Muscle layer of colon (tissue), 2 donors: Measurements from ENCODE around the gene PTPRD.
"Not testable (repeated sequence)": the region's sequence is repeated elsewhere in the genome, so short reads cannot be mapped to it uniquely, and the experiment has no call there.

Source experiments
- H3K27ac ChIP-seq: one replicate; pipeline ENCODE4 v1.7.0; 2013; ENCODE audit warnings: low read depth, mild to moderate bottlenecking, low read length, moderate library complexity
- H3K27me3 ChIP-seq, 2 donors: one replicate each; pipeline ENCODE4 v1.7.0; 2013; ENCODE audit warnings: low read length in 2 of 2, mild to moderate bottlenecking in 2 of 2; ENCODE audit not compliant: insufficient read depth in 2 of 2, control insufficient read depth in 1 of 2
- H3K36me3 ChIP-seq: one replicate; pipeline ENCODE4 v1.7.0; 2013; ENCODE audit warnings: mild to moderate bottlenecking, low read length; ENCODE audit not compliant: insufficient read depth
- H3K4me1 ChIP-seq: one replicate; pipeline ENCODE4 v1.7.0; 2013; ENCODE audit warnings: mild to moderate bottlenecking, low read length; ENCODE audit not compliant: insufficient read depth
- H3K4me3 ChIP-seq, 2 donors: one replicate each; pipeline ENCODE4 v1.7.0; 2013; ENCODE audit warnings: low read length in 2 of 2, low read depth in 1 of 2, mild to moderate bottlenecking in 1 of 2, moderate library complexity in 1 of 2
- H3K9ac ChIP-seq: one replicate; pipeline ENCODE4 v1.7.0; 2013; ENCODE audit warnings: low read length
- H3K9me3 ChIP-seq: one replicate; pipeline ENCODE4 v1.7.0; 2013; ENCODE audit warnings: mild to moderate bottlenecking, low read length
- donor health status: abdominal sarcoma.
- donor health status: Adenocarcinoma of cecum.

The PTPRD gene

DNA sequence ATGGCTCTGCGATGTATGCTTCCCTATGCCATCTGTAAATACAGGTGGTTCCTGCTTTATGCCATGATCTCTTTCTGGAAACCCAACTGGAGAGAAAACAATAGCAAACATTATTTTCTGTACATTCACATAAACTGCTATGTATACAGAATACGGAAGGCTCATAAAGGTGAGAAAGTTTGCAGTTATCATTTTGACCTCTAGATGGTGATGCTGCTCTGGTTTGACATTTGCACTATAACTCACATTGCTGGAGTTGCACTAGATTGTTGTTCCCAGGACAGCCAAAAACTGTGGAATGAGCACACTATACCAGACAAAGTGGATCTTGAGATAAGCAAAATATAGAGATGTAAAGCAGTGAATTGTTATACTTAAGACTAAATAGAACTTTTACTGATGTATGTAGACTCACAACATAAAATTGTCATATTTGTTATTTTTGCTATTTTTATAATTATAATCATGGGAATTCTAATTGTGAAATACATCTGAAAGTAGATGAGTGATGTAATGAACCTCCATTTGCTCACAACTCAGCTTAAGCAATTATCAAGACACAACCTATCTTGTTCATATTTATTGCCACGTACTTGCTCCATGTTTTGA lies 246.5 kb downstream of the PTPRD start:
- no peak overlapping the region for H3K4me3 ChIP-seq
- H3K36me3 ChIP-seq, result no peaks in the 10 kb centered on the region
- H3K27me3 ChIP-seq, result no peaks in the 10 kb centered on the region

GRCh38 chr9:10354591-10354990 lies 258.2 kb downstream of the PTPRD start:
- Histone ChIP-seq H3K36me3 (no peaks in the 10 kb centered on the region), H3K9ac (no peak overlapping the region), H3K4me3 (no peak overlapping the region), H3K27ac (no peak overlapping the region), H3K9me3 (no peaks in the 10 kb centered on the region), H3K4me1 (no peaks in the 10 kb centered on the region), H3K27me3 (no peaks in the 10 kb centered on the region)

More for the DNA sequence above, 246.5 kb downstream of the PTPRD start:
- Histone ChIP-seq H3K27ac (no peak overlapping the region), H3K4me1 (no peaks in the 10 kb centered on the region), H3K9ac (no peak overlapping the region), H3K9me3 (no peaks in the 10 kb centered on the region)

- H3K27ac ChIP-seq, H3K27me3 ChIP-seq, H3K36me3 ChIP-seq, H3K9me3 ChIP-seq, H3K9ac ChIP-seq, H3K4me1 ChIP-seq, H3K4me3 ChIP-seq: not testable (repeated sequence)
Observed at GRCh38 chr9:10345621-10346020, 267.2 kb downstream of the PTPRD start.

DNA sequence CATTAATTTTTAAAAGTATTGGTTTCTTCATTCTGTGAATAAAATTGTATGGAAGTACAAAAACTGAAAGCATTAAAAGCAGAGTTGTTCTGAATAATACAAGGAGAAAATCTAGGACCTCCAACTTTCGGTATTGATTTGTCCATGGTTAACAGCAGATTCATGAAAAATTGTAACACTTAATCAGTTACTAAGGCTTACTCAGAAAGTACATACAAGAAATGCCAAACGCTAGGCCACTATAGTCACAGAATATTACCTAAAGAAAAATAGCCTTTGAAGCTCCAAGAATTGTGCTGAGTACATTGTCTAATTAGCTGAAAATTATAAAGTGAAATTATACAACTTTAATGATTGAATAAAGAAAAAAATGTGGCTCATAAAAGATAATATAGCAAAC lies 271.7 kb downstream of the PTPRD start:
- Histone ChIP-seq H3K36me3 (no peaks in the 10 kb centered on the region), H3K4me1 (no peaks in the 10 kb centered on the region), H3K27ac (no peak overlapping the region), H3K27me3 (no peaks in the 10 kb centered on the region), H3K4me3 (no peak overlapping the region), H3K9ac (no peak overlapping the region), H3K9me3 (no peaks in the 10 kb centered on the region)

- Histone ChIP-seq H3K4me1 (no peaks in the 10 kb centered on the region), H3K27ac (no peak overlapping the region), H3K9me3 (no peaks in the 10 kb centered on the region), H3K27me3 (no peaks in the 10 kb centered on the region), H3K4me3 (no peak overlapping the region), H3K36me3 (no peaks in the 10 kb centered on the region), H3K9ac (no peak overlapping the region)
Observed at GRCh38 chr9:10339152-10339551, 273.6 kb downstream of the PTPRD start.

- Histone ChIP-seq H3K4me3 (no peak overlapping the region), H3K36me3 (no peaks in the 10 kb centered on the region), H3K9ac (no peak overlapping the region), H3K4me1 (no peaks in the 10 kb centered on the region), H3K27ac (no peak overlapping the region), H3K27me3 (no peaks in the 10 kb centered on the region), H3K9me3 (no peaks in the 10 kb centered on the region)
Observed at GRCh38 chr9:10331157-10331556, 281.6 kb downstream of the PTPRD start.

DNA sequence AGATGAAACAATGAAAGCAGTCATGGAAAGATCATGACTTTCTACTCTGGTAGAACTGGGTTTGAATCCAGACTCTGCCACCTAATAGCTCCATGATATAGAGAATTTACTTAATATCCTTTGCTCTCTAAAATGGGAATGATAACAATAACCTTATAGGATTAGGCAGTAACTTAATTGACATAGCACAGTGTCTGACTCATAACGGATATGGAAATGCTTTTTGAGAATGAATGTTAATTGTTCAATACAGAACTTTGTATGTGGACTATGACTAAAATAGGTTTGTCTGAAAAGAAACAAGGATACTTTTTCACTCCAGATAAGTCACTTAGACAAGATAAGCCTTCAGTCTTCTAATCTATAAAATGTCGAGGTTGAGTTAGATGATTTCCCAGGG lies 330.7 kb downstream of the PTPRD start:
- Histone ChIP-seq H3K4me3 (no peak overlapping the region), H3K27me3 (no peaks in the 10 kb centered on the region), H3K27ac (no peak overlapping the region), H3K36me3 (no peaks in the 10 kb centered on the region), H3K9ac (no peak overlapping the region), H3K4me1 (no peaks in the 10 kb centered on the region), H3K9me3 (no peaks in the 10 kb centered on the region)

GRCh38 chr9:10274988-10275387 lies 337.8 kb downstream of the PTPRD start:
- H3K9ac ChIP-seq, result no peak overlapping the region
- H3K4me1 ChIP-seq, result no peaks in the 10 kb centered on the region
- H3K27me3 ChIP-seq, result no peaks in the 10 kb centered on the region

DNA sequence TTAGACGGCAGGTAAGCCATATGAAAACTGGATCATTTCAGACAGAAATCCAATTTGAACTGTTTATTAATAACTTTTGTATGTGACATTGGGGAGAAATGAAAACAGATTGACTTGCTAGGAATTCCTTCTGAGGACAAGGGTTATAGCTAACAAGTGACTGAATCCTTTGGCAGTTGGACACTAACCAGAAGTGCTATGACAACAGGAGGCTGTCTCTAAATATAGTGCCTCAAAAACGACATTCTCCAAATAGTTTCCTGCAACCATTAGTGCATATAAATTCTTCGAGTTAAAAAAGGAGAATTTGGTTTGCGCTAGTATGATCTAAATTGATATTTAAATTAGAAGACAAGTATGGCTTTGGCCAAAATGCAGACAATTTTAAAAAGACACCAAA lies 338.6 kb downstream of the PTPRD start:
- H3K9ac ChIP-seq, result no peak overlapping the region
- H3K9me3 ChIP-seq, result no peaks in the 10 kb centered on the region
- H3K4me1 ChIP-seq, result no peaks in the 10 kb centered on the region
- no peak overlapping the region for H3K4me3 ChIP-seq
- no peaks in the 10 kb centered on the region for H3K36me3 ChIP-seq
- no peaks in the 10 kb centered on the region for H3K27me3 ChIP-seq
- no peak overlapping the region for H3K27ac ChIP-seq

More at GRCh38 chr9:10274988-10275387, 337.8 kb downstream of the PTPRD start:
- no peak overlapping the region for H3K27ac ChIP-seq
- no peaks in the 10 kb centered on the region for H3K9me3 ChIP-seq
- no peak overlapping the region for H3K4me3 ChIP-seq
- H3K36me3 ChIP-seq, result no peaks in the 10 kb centered on the region

DNA sequence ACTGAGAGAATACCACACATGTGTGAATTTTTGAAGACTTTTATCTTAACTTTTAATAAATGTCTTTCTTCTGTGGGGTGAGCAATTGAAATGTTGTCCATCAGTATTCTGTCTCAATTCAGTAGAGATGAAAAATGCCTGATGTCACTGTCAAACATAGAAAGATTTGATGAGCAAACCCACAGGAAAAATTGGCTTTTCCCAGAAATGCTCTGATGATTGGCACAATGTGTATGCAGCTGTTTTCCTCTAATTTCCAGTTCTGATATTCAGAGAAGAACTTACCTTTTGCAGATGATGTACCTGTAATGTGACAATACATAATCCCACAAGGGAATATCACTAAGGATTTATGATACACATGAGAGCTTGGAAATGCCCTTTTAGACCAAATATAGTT lies 340.0 kb downstream of the PTPRD start:
- no peaks in the 10 kb centered on the region for H3K9me3 ChIP-seq
- H3K9ac ChIP-seq, result no peak overlapping the region
- no peaks in the 10 kb centered on the region for H3K4me1 ChIP-seq
- no peak overlapping the region for H3K27ac ChIP-seq
- H3K4me3 ChIP-seq, result no peak overlapping the region
- no peaks in the 10 kb centered on the region for H3K27me3 ChIP-seq
- no peaks in the 10 kb centered on the region for H3K36me3 ChIP-seq

DNA sequence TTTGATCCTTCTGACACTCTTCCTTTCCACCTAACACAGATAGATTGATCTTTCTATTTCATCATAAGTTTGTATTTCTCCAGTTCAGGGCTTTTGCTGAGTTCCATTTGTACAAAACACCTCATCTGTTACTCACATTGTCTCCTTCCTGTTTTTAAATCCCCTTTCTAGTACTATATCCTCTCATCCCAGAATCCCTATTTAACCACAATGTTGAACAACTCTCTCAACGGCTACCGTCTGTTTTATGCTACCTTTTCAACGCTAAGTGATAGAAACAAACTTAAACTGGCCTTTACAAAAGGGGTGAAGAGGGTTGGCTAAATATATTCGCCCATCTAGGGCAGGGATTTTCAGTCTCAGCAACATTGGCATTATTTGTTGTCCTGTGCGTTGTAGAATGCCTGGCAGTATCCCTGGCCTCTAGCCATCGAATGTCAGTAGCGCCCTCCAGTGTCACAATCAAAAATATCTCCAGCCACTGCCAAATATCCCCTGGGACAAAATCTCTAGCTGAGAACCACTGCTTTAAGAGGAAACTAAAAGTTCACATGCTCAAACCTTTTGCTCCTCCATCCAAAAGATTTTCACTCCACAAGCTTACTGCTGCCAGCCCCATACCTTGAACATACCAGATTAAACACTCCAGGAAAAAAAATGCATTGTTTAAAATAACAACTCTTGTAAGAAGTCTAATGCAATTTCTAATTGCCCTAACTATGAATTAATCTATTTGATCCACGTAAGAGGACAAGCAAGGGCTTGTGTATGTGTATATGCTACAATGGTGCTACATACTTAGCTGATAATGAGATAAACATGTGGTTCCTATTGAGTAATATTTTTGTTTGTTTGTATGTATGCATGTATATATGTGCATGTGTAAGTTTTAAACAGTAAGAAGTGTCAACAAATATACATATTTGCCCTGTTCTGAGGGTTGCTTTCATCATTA lies 344.0 kb downstream of the PTPRD start:
- Histone ChIP-seq H3K4me3 (no peak overlapping the region), H3K36me3 (no peaks in the 10 kb centered on the region), H3K4me1 (no peaks in the 10 kb centered on the region), H3K9ac (no peak overlapping the region), H3K27me3 (no peaks in the 10 kb centered on the region), H3K9me3 (no peaks in the 10 kb centered on the region), H3K27ac (no peak overlapping the region)
